HG03571 (cell line): ENCODE data around the gene TMED10.

Source experiments
- ATAC-seq: cut with Tn5 transposase; IDR thresholded peaks from one replicate; pipeline ENCODE4 v1.9.1; 2021; ENCODE audit not compliant: unreplicated experiment

The TMED10 gene

GRCh38 chr14:75090353-75090752 lies 86.1 kb downstream of the TMED10 start:
- ATAC-seq = no peak

- no peak for ATAC-seq
These were observed 87.6 kb downstream of the TMED10 start for GRCh38 chr14:75088566-75089373.

GRCh38 chr14:75088153-75088552 lies 88.3 kb downstream of the TMED10 start:
- no peak for ATAC-seq

GRCh38 chr14:75084513-75084912 lies 91.9 kb downstream of the TMED10 start:
- ATAC-seq = no peak

GRCh38 chr14:75083271-75083670 lies 93.1 kb downstream of the TMED10 start:
- ATAC-seq = no peak

- ATAC-seq = no peak
These were observed 94.7 kb downstream of the TMED10 start for GRCh38 chr14:75081660-75082229.
